Body of pancreas (tissue), 4 donors: ENCODE data around the gene SLC12A6.

Experiments used
- CTCF ChIP-seq, 7 experiments: fragments of 450-650 bp in 4 of 7; fragments of 200-600 bp in 3 of 7; sonication (generic) in 3 of 7; IDR thresholded peaks; one replicate each; pipeline ENCODE4 v1.5.1; 2016 to 2019; ENCODE audit warnings: antibody characterized with exemption in 7 of 7
- POLR2A ChIP-seq, 3 donors: fragments of 450-650 bp; IDR thresholded peaks; one replicate each; pipeline ENCODE4 v1.6.1; 2016; ENCODE audit warnings: antibody characterized with exemption in 3 of 3, mild to moderate bottlenecking in 2 of 3

DNA sequence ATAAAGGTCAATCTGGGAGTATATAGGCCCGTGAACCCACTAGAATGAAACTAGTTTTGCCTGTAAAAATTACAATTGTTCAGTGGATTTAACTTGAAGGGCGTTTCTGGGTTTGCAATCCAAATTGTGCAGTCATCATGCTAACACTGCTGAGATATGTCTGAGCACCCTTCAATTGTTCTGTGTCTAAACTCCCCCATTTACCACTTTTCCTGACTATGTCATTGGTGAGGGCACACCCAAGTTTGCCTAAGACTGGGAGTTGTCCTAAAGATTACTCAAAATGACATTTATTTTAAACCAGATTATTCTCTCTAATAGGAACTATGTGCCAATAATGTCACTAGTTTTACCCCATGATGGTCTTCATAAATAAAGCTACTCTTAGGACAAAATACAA is 58.2 kb downstream of the SLC12A6 start:
- TF ChIP-seq CTCF (IDR thresholded peaks at IDR 0.05) (no peak), POLR2A (IDR thresholded peaks at IDR 0.05) (no peak)
